Activated CD4-positive, alpha-beta T cell treated with anti-CD3 and anti-CD28 coated beads, Interleukin-2, amount 50 U/mL, for 16 hours (primary cell): ENCODE results near the gene HHAT.

Experiments
- DNase-seq: peaks from one replicate; pipeline ENCODE4 v3.0.0-alpha.2; 2020

HHAT gene

DNA sequence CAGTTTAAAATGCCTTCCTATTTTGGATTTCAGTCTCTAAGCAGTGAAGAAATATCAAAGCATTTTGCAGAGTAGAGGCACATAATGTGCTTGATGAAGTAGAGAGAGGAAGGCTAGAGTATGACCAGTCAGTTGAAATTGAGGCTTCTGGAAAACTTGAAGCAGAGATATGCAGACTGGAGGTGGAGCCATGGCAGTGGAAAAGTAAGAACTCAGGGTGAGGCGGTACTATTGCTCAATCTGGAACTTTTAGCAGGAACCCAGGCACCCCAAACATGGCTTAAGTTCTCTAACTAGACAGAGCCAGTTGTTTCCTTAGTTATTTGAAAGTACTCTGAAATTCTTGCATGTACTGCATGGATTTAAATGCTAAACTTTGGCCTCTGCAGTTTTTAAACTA lies 288.6 kb downstream of the HHAT start:
- no peak for DNase-seq

DNA sequence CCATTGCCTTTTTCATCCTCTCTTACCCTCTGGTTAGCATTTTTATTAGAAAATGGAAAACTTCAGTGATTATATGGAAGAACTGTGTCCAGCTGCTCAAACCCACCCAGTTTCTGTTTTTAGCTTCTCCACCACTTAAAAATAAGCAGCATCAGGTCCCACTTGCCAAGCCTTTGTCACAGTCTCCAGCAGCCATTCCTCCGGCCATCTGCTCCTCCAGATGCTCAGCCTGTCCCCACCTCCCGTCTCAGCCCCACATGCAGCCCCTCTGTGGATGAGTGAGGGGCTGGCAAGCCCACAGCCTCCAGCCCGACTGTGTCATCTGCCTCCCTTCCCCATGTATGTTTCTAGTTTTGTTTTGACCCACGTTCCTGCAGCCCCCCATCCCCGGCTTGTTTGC lies 289.7 kb downstream of the HHAT start:
- DNase-seq = no peak

DNA sequence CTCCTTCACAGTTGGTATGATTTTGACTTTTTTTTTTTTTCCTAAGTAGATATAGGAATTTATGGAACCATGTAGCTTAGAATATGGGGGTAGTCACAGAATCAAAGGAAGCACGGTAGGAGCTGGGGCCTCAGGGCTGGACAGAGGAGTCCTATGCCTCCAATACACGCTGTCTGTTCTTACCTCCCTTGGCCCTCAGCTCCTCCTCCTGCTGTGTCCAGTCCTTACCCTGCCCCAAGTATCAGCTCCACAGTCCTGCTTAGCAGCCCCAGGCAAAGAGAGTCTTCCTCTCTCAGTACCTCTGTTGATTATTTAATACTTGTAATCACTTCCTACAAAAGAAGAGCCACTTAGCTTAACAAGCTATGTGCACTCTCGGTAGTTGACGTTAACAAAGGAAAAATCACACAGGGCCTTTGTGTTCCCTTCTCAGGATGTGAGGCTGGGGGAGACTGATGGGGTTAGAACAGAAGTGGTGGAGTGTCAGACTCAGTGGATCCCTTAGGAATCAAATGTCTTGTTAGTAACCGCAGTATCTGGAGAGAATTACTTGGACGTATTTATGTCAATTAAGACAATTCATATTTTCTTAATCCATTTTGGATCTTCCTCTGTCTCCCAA lies 292.3 kb downstream of the HHAT start:
- DNase-seq = no peak

DNA sequence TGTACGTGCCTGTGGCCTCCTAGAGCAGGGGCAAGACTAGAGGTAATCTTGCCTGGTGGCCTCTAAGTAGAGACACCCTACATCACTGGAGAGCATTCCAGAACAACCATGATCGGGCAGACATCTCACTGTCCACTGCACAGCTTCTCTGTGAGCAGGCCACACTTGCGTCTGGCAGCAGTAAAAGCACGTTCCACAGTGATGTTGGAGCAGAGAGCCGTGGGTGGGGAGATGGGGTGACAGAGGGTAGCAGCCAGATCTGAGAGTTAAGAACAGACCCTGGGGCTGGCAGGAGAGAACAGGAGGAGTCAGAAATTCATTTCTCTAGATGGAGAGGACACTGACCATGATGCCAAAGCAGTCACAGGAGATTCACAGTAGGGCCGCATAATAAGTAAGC lies 293.0 kb downstream of the HHAT start:
- DNase-seq = no peak

DNA sequence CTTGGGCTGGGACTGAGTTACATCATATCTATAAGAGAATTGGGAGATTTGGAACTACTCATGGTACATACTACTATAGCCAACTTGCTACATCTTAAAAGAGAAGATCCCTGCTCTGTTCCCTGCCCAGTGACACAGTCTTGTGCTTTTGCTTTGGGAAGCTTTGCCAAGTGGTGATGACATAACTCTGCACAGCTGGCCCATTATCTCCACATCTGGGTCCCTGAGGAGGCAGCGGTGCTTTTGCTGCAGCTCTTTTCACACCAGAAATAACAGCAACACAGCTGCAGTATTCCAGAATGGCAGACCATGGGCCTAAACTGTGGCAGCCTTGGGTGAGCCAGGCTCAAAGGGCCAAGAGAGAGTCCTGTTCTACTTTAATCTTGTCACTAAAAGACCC lies 296.0 kb downstream of the HHAT start:
- no peak for DNase-seq

DNA sequence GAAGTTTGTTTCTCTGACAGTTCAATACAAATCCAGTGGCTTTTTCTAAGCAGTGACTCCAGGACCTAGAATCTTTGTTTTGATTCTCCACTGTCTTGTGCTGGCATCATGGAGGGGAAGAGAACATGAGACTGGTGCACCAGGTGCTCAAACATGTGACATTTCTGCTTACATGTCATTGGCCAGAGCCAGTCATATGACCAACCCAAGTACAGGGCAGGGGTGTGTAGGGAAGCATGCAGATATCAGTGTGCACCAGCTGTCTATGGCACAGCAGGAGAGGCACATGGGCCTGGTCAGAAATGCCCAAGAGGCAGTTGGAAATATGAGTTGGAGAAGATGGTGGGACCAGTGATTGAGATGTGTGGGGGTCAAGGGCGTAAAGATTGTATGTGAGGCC lies 297.0 kb downstream of the HHAT start:
- DNase-seq = no peak

DNA sequence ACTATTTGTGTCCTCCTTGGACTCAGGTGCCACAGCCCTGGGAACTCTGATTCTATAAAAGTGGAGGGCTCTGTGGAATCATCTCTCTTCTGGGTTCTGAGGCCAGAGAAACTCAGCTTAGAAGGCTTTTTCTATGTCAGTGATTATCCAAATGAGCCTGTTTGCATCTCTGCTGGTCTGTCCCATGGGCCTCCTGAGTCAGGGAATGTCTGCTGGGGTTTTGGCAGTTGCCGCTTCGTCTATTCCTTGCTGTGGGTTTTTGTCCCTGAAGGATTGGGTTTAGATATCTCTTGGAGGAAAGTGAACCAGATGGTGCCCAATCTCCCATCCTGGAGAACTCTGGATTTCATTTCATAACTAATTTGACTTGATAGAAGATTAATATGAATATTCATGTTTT lies 297.6 kb downstream of the HHAT start:
- DNase-seq = no peak

DNA sequence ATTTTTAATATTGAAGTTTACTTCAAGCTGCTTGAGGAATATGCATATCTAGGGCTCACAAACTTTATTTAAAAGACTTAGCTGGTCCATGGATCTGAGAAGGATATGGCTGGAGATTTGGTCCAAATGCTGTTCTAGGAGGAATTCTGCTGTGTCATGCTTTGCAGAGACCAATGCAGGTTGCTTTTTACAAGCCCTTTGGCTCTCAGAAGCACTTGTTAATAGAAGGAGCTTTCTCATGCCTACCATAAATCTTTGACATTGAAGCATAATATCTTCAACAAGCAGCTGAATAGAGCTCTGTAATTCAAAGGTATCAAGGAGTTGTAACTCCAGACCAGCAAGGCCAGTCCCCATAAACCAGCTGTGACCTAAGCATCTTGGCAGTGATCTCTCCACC lies 299.1 kb downstream of the HHAT start:
- no peak for DNase-seq

DNA sequence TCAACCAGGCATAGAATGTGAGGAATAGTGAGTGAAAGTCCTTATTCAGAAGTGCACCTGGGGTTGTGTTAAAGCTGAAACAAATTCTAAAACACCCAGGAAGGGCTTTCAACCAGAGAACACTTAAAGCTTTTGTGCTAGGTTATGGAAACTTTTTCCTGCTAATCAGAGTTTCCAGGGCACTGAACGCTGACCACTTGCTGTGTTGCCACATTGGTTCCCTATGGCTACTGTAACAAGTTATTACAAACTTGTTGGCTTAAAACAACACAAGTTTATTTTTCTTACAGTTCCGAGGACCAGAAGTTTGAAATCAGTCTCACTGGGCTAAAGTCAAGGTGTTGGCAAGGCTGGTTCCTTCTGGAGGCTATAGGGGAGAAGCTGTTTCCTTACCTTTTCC lies 300.6 kb downstream of the HHAT start:
- DNase-seq = no peak

DNA sequence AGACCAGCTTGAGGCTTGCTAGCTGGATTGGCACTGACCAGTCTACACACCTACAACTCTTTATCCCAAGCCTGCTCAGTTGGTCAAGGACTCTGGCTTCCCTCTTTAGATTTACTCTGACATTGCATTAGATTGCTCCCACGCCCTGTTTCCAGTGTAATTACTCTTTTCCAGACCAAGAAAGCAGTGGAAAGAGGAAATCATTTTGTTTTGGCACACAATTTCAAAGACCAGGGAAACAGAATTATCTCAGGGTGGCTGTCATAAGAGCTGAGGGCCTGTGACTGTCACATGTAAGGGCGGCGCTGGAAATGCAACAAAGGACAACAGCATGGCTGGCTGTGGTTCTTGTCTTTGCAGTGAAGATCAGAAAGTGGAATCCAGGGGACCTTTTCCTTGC lies 302.7 kb downstream of the HHAT start:
- DNase-seq = no peak

DNA sequence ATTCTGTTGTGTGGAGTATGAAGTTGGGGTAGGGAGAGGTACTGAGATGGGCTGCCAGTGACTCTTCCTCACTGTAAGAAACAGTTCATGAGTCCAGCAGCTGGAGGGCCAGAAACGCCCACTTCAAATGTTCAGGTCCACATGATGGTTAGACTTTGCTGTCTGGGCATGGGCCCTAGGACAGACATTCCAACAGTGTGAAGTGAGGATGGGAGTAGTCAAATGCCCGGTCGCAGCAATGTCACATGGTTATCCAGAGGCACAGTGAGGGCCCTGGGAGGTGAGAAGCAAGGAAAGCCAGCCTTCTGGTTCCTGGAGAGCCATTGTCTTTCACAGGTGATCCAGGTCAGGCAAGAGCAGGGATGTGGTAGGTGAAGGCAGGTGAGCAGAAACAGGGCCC lies 304.4 kb downstream of the HHAT start:
- no peak for DNase-seq

DNA sequence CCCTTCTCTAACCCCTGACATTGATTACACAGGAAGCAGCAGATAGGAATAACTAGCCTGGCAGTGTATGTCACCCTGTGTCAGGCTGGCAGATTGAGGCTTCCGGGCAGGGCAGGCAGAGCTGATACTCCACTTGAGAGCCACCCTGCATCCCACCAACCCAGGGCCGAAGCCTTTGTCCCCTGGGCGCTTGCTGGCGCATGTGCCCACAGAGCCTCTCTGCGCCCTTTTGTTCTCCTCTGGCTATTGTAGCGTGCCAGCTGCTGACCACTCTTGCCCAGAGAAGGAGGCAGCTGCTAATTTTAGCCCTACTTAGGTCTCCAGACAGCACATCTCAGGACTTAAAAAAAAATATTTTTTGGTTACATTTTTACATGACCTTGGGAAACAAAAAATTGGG lies 304.9 kb downstream of the HHAT start:
- DNase-seq = no peak

DNA sequence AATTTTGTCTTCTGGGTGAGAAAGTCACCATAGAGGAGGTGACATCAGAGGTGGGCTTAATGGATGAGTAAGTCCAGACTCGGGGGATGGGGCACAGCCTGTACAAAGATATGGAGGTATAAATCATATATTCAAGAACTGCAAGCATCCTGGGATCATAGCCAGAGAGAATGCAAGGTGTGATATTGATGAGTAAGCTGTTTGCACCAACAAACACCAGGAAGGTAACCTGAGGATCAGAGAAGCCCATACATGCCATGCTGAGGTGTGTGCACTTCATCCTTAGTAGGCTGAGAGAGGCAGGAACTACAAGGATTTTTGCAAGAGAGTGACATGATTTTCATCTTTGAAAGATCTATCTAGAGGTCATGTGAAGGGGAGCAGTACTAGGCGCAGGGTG lies 306.4 kb downstream of the HHAT start:
- DNase-seq = no peak

DNA sequence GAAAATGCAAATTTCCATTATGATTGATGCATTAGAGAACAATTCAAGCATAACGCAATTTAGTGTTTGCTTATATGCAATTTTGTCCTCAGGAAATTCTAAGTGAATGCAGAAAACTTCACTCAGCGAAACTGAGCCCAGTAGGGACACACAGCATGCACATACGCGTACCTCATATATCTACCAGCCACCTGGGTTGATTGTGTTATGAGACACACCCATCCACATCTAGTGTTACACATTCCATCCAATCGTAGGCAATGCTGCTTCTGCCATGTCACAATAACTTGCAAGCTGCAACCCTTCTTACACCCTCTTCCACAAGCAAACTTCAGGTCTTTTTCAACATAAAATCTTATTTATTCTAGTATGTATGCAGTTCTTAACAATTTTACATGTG lies 312.9 kb downstream of the HHAT start:
- DNase-seq = no peak

DNA sequence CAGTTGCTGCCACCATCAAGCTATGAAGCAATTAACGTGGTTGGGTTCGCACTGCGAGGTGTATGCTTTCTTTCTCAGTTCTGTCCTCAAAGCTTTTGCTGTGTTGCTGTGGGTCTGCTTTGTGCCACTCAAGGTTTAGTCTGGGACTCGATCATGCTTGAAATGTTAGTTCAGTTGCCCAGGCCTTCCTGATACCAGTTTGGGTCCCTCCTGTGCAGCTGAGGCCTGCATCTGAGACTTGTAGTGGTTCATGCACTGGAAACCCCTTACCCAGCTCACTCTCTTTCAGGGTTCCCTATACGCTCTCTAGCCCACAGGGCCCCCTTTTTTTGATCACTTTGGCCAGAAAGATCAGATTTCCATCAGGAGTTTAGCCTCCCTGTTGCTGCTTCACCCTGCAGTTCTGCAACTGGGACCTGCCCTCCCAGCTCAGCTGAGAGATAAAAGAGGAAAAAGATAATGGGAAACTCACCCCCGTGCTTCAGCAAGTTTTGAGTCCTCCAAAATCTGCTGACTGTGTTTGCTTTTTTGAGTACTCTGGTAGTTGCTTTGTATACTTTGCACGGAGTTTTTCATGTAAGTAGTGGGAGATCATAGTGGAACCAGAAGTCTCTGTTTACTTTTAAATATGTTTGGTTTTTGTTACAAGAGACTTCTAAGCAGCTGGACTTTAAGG lies 317.0 kb downstream of the HHAT start:
- DNase-seq = no peak

DNA sequence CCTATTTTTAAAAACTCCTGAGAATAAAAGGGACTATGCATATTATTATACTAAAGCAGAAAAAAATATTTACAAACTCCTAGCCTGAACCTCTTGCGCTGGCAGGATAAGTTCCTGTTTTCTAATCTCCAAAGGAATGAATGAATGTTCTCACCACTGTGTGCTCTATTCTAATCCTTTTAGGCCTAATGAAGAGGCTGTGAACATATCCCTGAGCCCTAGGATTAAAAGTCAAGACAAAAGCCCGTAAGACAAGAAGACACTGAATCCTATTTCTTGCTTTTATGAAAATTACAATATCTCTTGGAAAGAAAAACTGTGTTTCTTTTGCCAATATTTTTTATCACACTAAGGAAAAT lies 317.5 kb downstream of the HHAT start:
- DNase-seq = no peak

DNA sequence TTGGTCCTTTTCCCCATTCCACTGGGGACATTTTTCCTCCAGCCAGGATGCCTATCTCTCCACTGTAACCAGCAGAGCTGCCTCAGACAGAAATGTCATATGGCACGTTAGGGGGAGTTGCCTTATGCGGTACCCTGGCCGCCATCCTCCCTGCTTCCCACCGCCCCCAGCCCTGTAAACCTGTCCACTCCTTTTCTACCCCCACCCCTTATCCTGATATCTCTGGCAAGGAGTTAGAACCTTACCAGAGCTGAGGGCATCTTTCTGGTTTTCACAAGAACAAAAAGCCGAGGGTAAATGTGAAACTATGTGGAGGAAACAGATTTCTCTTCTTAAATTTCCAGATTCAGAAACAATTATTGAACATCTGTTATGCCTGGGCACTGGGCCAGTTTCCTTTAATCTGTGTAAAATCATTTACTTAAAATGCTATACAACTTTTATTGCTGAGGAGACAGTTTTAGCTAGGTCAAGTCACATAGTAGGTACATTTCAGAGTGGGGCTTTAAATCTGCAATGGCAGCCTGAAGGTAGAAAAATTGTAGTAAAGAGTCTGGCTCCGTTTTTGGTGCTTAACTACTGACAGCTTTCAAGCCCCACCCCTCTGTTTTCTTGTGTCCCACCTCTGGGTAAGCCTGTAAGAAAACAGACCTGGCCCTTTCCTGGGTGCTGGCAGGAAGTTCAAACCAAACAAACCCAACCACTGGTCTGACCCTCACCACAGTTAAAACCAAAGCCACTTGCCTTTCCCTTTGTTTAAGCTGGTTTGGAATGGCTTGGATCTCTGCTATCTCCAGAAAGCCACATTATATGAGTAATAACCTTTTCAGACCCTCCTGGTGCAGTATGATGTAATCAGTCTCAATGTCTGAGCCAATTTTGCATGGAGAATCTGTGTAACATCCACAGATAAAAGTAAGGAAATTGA lies 319.0 kb downstream of the HHAT start:
- no peak for DNase-seq

DNA sequence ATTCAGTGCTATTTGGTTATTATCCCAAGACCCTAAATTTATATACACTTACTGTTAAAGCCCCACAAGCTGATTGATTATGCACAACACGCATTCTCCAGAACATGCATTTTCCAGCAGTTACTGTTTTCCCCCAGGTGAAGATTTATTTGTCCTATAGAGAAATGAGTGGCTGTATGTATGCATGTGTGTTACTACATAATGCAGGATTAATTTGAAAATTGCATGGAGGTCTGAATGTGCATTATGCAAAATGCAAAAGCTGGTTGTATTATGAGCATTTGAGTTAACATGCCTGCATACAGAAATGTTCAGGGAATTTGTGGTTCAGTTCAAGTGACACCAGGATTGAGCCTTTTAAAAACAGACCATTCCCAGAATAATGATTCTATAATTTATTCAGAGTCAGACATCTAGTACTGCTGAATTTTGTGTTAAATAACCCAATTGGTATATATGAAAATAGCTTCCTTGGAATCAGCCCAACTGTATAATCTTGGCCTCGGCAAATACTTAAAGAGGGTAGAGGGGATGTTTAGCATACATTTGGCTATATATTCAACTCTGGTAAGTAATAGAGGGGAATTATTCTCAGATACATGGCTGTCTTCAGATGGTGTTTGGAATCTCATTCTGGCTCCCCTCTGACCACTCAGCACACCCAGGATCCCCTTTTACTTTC lies 320.0 kb downstream of the HHAT start:
- no peak for DNase-seq

DNA sequence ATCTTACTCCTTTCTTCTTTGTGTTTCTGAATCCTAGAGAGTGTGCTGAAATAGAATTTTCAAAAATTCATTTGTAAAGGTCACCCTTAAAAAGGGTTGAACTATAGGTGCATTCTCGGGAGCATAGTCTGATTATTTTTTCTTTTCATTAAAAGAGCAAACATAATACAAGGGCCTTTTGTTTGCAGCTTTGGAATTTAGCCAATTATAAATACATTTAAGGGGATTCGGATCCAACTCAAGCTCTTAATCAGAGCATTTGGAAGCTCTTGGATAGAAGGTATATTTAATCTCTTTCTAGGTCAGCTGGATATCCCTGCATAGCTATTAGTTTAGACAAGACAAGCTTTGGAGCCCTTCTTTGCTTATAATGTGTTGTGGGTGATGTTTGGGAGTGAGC lies 321.7 kb downstream of the HHAT start:
- no peak for DNase-seq

DNA sequence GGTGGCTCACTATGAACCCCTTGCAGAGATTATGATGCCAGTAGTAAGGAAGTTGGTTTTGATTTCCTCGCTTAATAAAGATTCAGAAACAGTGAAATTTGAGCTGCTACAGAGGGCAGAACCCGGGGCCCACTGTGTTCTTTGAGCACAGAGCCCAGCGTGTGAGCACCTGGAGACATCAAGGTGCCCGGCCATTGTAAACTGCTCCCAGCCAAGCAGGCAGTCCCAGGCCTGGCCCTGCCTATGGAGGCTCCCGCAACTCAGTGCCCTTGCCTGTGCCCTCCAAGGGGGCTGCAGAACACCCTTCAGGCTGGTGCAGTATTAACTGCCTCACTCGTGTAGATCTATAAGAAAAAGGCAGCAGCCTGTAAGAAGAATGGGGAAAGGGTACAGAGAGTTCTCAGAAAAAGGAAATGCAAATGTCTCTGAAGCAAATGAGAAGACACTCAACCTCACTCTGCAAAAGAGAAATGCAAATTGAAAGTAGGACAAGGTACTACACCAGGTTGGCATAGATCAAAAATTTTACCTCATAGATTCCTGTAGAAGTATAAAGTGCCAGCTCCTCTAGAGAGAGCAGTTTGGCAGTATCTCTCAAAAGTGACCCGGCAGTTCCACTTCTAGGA lies 323.7 kb downstream of the HHAT start:
- no peak for DNase-seq

DNA sequence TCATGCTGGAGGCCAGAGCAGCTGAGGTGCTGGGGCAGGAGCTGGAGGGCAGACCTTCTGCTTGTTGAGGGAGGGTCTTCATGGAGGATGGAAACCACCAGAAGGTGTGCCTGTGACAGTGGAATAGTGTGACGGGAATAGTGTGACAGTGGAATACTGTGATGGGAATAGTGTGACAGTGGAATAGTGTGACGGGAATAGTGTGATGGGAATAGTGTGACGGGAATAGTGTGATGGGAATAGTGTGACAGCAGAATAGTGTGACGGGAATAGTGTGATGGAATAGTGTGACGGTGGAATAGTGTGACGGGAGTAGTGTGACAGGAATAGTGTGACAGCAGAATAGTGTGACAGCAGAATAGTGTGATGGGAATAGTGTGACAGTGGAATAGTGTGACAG lies 325.1 kb downstream of the HHAT start:
- no peak for DNase-seq

DNA sequence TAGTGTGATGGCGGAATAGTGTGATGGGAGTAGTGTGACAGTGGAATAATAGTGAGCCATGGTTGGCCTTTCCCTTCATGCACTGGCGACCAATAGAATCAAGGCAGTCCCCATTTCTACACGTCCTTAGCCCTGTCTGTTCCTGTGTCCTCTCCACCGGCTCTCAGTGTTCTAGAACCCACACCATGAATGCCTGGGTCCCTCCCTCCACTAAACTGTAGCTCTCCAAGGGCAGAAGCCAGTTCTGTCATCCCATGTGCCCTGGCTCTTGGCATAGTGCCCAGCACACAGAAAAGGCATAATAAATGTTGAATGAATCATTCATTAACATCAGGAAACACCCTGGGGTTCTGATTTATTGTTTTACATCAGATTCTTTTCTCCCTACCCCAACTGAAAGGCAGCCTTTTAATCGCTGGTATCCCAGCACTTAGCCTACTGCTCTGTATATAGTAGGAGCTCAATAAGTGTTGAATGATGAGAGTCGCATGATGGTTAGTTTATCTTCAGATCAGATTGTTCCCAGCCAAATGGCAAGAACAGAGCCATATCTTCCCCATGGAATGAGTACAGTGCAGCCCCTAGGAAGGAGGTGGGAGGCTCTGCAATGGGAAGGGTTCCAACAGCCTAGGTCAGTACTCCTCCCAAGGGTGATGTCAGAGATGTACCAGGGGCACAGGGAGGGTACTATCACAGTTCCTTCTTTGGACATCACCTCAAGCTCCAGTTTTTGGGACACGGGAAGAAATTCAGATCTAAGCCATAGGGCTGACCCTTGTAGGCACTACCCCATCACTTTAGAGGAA lies 325.7 kb downstream of the HHAT start:
- DNase-seq = no peak
